Activated CD4-positive, alpha-beta T cell treated with anti-CD3 and anti-CD28 coated beads, Interleukin-2, Interleukin-4, amounts not matched to agents 100 ng/mL and 50 ng/mL, durations not matched to agents 16 hours and 8 hours (primary cell): ENCODE results near the gene SRPX.

Source experiments
- DNase-seq: peaks from one replicate; pipeline ENCODE4 v3.0.0-alpha.2; 2020; ENCODE audit warnings: low spot score

SRPX gene

DNA sequence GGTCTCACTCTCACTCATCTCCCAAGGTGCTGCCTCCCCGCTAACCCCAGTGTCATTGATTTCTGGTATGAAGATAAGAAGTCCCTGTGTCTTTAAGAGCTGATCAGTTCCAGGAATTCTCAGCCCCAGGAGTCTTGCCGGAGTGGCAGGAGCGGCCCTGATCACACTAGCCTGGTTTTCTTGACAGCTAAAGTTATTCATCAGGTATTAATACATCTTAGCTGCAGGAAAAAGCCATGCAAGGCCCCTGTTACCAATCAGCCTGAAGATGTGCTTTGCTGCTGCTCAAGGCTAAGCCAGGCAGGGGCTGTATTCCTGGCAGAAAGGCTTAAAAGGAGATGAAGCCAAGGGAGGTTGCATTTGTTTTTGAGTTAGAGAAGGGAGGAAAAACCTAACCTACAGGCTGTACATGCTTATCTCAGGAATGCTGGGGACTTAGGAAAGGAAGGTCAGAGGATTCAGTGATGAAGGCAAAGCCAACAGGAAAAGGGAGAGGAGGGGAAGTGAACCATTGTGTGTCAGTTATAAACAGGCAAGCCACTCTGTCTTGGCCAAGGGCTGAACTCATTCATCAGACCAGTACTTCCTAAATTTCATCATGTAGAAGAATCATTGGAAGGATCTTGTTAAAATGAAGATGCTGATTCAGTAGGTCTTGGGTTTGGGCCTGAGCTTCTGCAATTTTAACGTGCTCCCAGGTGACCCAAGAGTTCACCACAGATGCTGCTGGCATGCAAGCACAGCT lies 8.6 kb downstream of the SRPX start:
- DNase-seq: no peak

DNA sequence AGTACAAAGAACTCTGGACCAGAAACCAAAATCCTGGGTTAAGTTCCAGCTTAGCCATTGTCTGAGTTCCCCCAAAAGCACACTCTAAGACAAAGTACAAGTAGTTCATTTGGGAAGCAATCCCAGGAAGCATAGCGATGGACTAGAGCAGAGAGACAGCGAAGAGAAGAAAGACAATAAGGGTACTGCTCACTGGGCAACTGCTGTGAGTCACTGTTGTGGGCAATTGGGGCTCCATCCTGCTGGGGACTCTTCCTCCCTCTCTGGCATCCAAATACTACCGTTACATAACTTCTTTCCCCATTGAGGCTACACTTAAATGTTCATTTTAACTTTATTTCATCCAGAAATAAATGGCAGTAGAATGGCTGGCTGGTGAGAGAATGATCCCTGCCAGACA lies 14.1 kb downstream of the SRPX start:
- no peak for DNase-seq

DNA sequence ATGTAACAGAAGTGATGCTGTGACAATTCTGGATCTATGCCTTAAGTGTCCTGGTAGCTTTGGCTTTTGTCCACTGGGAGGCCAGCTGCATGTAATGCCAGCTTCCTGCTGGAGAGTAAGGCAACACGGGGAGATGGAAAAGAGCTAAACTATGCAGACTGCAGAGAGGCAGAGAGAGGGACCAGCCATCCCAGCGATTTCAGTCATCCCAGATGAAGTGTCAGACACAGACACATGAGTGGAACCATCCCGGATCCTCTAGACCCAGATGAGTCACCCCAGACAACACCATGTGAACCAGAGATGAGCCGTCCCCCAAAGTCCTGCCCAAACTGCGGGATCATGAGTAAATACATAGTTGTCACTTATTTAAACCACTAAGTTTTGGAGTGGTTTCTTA lies 14.6 kb downstream of the SRPX start:
- no peak for DNase-seq

DNA sequence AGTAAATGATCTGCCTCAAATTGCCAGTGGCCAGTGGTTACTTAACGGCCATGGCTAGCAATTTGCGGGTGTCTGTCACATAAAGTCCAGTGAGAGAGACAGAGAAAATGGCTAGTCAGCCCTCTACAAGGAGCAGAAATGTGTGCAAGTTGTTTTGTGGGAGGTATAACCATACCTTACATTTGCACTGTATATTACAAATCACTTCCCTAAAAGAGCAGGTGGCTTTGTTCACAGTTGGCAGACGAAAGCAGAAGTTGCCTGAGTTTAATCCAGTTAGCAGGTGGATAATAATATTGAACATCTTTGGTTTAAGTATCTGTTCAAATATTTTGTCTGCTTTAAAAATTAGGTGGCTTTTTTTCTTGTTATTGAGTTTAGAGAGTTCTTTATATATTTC lies 15.6 kb downstream of the SRPX start:
- DNase-seq: no peak

DNA sequence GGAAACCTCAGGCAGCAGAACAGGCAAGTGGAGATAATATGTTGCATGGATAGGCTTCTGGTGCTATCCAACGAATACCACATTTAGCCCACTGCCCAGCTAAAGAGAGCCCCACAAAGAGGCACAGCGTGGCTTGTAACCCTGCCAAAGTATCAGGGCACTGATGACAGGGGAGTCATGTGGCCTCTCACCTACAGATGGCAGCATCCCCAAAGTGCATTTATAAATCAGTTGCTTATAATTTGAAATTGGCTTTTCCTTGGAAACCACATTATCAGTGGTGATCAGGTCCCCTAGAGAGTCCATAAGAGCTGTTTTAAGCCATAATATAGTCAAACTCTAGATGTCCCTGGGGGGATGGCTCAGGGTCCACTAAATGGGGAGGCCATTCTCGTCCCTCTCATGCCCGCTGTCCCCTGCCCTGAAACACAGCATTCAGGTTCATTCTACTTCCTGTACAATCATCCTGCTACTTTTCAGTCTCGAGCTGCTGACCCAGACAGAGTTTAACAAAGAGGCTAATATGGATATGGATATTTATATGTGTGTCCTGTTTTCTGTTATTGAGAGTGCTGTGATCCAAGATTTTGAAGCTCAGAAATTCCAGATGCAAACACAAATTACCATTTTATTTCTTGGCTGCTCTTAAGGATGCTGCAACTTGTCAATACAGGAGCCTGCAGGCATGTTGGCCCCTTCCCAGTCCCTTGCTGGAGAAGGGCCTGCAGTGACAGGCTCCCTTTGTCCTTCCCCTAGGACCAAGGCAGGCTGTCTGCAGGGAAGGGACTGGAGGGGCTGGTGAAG lies 28.5 kb downstream of the SRPX start:
- no peak for DNase-seq

DNA sequence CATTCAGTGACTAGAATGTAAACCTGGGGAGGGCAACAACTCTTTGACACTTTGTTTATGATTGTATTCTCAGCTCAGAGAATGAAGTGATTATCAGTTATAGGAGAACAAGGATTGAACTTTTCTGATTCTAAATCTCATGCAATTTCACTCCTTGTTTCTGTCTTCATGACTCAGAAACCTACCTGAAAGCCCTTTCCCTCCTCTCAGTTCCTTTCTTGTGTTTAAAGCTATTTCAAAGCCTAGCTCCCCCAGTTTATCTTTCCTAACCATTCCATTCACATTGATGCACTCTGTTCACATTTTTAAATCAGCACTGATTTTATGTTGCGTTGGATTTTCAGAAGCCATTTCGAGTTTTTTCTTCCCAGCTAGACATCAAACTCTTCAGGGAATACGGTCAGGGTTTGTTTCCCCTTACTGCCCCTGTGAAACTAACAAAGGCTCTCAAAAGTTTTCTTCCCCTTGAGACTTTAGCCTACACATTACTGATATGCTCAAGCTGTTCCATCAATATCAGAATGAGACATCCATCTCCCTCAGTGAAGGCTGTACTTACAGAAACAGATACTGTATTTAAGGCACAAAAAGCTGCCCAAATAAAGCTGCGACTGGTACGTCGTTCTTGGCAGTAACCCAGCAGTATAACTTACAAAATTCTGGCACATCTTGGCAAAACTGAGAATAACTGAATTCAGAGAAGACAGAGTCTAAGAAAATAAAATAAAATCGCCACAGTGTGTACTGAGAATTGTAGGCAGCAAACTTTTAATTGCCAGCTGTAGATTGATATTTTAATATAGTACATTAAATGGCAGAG lies 31.0 kb downstream of the SRPX start:
- no peak for DNase-seq

DNA sequence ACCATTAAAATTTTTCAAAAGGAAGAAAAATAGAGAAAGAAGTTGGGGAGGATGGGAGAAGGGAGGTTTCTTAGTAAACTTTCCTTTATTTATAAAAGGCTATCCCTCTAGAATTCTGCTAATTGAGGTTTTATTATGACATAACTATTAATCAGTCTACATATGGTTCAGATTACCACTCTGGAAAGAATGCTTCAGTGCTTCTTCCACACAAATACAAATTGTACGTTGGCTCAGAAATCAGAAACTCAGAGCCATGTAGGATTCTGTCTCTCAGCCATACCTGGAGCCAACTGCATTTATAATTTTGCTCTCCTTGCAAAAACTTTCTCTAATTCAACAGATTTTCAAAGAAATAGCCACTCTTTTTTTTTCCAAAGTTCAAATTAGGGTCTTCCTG lies 37.1 kb downstream of the SRPX start:
- no peak for DNase-seq

DNA sequence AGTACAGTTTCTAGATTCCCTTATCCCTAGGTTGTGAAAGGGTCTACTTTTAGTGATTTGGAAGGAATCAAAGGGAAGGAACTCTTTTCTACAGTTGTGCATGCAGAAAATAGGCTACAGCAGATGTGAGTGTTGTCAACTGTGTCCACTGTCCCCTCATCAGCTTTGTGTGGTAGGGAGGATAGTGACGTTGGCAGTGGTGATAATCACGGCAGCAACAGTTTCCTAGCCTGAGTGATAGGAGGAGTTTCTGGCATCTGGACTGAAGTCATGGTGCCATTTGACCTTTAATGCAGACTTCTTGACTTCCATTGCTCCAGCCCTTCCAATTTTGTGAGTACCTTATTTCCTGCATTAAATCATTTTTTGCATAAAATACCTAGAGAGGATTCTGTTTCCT lies 39.3 kb downstream of the SRPX start:
- no peak for DNase-seq

DNA sequence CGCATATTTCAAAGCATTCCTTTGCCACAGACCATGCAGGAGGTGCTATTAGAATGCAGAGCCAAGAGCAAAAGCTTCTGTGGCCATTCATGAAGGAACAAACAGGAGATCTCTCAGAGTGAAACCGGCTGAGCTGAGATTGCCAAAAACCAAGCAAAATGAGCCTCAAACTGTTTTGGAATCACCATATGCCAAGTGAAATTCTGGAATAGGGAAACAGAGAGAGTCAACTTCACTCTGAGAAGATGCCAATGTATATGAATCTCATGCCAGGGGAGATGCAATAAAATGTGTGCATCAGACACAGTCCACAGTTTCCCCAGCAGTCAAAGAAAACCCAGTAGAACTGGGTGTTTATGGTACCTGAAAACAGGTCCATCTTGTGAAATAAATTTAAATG lies 42.3 kb downstream of the SRPX start:
- no peak for DNase-seq

DNA sequence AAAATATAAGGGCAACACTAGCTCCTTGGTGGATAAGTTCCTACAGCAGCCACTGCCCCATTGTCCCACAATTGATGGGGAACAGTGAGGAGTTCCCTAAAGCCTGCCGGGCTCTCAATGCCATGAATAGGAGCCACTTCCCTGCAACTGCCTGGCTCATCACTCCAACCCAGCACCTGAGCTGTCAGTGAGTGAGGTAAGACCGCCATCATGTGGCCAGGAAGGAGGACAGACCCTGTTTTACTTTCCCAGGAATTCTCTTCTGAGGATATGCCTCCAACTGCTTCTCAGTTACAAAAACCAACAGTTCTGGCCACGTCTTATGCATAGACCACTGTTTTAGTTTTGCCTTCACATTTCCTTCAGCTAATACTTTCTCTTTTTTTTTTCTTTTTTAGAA lies 45.5 kb downstream of the SRPX start:
- no peak for DNase-seq

DNA sequence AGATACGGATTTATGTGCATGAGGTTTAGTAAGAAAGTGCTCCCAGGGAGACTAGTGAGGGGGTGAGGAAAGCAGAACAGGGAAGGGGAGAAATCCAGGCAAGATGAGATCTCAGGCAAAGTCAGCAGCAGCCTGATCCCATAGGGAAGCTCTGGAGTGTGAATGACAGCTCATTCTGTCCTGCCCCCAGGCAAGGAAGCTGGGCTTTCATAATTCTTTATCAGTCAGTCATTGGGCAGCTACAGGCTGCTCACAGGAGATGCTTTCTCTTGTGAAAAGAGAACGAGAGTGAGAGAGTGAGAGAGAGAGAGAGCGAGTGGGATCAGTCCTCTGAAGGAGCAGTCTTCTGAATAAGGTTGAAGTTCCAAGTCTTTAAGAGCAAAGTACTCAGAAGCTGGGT lies 48.1 kb downstream of the SRPX start:
- DNase-seq: no peak

DNA sequence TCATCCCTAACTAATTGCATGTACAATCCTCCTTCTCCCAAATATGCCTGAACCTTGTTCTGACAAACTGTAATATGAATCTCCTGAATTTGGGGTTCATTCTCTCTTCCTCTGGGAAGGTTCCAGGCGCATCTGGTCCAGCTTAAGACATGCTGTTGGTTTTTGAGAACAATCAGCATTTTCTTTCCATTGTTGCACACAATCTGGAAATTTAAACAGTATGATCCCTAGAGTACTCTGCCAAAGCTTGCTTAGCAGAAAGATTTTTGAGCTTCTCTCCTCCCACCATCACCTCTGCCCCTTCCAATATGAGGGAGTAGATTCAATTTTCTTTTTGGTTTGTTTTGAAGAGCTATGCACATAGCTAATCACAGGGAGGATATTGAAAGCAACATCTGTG lies 50.1 kb downstream of the SRPX start:
- no peak for DNase-seq

DNA sequence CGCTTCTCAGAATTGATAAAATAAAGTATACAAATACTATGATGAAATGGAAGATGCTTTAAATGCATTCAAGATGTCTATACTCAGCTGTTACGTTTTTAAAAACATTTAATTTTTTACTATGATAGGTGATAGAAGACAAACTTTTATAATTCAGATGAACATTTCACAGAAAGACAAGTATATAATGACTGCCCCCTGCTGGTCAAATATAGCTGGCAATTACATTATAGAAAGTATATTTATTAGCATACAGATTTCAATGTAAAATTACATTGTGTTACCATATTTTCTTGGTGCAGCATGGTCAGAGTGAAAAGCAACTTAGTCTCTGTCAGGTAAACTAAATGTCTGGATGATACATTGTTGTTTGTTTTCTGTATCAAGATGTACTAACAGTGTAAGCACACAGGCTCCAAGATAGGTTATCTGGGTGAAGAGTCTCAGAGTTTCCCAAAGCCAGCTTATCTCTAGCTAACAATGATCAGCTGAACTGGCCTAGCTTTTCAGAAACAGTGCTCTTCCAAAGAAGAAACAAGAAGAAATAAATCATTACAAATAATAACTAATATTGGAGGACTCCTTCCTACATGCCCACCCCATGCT lies 54.1 kb downstream of the SRPX start:
- peak; percentile 28 for DNase-seq

DNA sequence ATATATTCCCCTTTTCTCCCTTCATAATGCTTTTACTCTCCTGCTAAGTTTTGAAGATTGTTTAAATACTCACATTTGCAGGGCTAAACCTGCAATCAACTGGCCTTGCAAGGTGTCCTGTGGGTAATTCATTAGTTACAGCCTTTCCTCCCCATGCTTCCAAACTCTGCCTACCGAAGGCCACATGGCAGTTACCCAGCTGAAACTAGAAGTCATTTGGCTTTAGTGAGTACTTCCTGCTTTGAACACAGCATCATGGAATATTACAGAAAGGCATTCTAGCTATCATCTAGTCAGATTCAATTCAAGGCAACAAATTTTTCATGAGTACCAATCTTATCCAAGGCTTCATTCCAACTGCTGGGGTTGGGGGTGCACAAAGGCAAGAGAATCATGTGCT lies 55.6 kb downstream of the SRPX start:
- DNase-seq: no peak

DNA sequence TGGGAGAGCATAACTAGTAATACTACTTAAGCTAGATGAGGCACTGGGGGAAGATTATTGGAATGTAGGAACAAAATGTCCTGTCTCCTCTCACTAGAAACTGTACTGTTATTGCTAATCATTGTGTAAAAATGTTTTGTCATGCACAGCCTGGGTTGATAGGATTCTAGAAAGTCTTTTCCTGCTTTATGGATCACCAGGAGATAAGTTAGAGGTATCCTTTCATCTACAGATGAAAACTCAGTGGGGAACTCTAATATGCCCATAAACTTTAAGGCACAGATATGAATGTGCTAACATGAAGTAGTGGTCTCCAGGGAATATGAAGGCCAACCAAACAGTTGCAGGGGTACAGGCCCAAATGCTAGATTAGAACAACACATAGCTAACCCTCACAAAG lies 57.5 kb downstream of the SRPX start:
- no peak for DNase-seq

DNA sequence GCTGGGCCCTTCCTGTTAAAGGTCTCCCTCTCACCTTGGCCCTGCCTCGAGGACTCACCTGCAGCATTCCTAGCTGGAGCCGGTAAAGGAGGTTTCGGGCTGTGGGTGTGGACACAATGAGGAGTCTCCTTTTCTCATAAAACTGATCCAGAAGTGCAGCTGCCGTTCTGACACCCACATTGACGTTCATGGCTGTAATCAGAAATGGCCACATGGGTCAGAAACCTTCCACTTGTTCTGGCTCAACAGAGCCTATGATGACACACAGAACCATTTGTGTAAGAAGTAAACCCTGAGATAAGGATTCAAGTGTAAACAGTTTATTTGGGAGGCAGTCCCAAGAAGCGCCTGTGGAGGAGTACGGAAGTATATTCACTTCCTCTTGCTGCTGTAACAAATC lies 63.8 kb downstream of the SRPX start:
- no peak for DNase-seq

DNA sequence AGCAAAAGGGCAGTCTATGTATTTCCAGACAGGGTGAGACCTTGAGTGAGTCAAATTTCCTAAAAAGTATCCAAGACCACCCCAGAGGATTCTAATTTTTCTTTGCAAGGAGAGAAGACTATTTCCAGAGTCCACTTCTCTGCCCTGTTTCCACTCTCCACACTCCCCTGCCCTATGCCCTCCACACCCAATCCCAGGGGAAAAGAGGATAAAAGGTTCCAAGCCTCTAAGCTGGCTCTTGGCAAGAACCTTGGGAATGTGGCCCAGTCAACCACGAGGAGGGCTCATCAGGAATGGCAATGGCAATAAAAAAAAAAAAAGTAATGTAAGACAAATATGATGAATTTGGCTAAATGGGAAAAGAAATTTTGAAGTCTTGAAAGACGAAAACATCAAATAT lies 65.9 kb downstream of the SRPX start:
- DNase-seq: no peak

DNA sequence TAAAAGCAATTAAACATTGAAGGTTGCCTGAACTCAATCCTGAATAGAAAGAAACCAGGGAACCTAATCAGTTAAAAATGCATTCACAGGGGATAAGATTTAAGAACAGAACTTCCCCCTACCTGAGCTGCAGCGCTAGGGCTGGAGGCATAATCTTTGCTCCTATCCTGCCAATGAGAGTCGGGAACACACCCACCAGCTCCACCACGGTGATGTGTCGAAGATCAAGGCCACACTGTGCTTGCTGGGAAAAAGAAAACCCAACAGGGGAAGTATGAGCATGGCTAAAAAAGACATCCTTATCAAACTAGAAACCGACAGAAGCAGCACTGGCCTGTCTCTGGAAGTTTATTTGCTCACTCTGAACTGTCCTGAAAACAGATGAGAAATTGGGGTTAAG lies 66.3 kb downstream of the SRPX start:
- DNase-seq: no peak

DNA sequence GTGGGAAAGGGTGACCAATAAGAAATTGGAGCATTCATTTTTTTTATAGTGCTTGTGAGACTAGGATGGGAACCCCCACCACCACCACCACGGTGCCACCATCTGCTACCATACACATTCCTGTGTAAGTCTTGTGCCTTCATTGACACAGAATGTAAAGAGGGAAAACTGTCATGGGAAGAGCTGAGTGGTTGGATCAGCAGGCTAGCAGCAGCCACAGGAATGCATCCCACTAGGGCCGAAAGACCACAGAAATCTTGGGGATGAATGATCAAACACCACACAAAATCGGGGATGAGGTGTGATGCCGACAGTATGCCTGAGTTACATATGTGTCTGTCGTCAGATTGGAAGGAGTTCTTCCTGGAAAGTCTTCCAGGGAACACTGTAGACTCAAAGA lies 69.2 kb downstream of the SRPX start:
- no peak for DNase-seq

DNA sequence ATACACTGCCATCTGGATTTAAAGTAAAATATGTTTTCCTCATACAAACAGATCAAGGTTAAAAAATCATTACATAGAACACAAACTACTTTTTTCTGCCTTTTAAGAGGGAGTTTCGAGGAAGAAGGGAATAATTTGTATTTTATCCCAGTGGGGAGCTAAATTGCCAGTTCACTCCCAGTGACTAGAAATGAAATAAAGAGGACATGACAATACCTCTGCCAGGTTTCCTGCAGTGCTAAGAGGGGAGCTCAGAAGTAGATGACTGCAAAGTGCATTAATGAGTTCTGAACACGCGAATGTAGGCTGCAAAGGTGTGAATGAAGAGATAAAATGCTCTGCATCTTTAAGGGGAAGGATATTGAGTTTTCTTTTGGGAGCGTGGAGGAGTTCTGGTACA lies 69.7 kb downstream of the SRPX start:
- DNase-seq: no peak

DNA sequence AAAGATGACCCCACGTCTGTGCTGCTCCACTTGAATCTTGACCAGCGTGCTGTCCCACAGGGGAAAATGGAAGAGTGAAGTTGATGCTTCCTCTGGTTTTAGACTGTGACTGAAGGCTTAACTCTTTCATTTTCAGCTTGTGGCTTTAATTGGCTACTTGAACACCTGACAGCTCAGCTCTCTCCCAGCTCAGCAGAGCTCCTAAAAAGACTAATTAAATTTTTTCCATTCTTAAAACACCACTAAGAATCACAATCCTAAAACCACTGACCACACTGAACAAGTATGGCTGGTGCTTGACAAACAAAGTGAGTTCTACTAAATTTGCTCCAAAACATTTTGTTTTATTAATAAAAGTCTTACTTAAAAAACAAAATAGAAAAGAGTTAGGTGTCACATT lies 71.7 kb downstream of the SRPX start:
- DNase-seq: no peak

DNA sequence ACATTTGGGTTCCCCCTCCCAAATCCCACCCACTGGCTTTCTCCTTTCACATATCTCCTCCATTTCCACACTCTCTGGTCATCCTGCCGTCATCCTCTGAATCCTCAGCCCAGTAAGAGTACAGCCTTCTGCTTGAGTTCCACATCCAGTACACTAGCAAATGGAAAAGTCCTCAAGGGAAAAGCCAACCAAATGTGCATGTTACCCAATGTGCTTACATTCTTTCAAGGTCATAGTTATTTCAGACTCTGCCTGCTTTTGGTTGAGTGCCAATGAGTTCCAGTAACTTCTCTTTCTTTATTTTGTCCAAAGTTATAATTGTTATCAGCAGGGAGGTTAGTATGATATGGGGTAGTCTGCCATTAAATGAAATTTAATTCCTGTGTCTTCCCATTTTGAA lies 78.1 kb downstream of the SRPX start:
- no peak for DNase-seq

DNA sequence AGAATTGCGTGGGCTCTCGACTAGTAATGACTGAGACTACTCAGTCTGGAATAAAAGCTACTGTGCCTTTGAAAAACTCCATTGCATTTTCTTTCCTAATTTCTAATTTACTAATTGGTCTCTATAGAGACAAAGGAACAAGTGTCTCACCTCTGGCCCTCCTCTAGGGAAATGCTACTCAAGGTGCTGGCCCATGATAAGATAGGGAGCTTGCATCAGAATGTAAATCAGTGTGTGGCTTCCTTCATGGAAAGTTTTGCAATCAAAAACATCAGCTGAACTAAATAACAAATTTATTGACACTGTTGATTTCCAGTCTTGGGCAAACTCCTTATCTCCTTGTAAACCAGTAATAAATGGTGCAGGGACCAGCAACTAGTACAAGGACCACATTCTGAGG lies 81.8 kb downstream of the SRPX start:
- DNase-seq: no peak
